GM19372 (cell line): ENCODE data around the gene FOXK2.
"Not testable (repeated sequence)": the region's sequence is repeated elsewhere in the genome, so short reads cannot be mapped to it uniquely, and the experiment has no call there.

Source experiments
- ATAC-seq: cut with Tn5 transposase; IDR thresholded peaks from one replicate; pipeline ENCODE4 v1.9.1; 2021; ENCODE audit warnings: mild to moderate bottlenecking, low read depth, moderate library complexity; ENCODE audit not compliant: unreplicated experiment

FOXK2 gene

GRCh38 chr17:82494236-82495055, 25.1 kb upstream of the FOXK2 start:
- no peak for ATAC-seq

GRCh38 chr17:82495844-82496528, 23.5 kb upstream of the FOXK2 start:
- ATAC-seq = no peak

DNA sequence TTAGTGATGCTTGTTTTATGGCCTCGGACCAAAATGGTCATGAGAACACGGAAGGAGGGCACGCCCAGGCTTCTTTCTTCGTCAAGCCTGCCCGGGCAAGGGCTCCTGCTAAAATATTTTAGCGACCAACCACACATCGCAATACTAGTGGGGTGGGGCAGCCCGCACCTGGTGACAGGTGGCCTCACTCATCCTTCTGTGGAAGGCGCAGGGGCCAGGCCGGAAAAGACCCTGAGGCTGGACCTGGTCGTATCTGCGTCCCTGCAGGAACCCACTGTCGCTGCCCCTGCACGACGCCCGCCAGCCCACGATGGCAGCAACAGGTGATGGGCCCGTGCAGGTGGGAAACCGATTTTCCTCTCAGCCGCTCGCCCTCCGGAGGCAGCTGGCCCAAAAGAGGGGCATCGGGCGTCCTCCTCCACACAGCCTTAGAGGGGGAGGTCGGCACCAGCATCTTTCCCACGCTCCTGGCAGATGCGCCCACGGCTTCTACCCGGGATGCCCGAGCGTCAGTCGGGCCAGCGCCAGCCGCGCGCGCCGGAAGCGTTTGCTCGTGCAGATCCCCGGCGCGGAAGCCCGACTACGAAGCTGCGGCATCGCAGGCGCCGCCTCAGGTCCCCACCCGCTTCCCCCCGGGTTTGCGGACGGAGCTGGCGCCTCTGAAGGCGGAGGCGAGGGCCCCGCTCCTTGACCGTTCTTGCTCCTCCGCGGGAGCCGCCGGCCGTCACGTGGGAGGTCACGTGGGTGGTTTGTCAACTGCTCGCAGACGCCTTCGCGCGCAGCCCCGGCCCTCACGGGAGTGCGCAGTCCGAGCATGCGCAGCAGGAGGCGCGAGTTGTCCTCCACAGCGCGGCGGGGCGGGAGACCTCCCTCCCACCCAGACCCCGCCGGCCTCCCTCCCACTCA, 22.8 kb upstream of the FOXK2 start:
- peak; percentile 61 for ATAC-seq

DNA sequence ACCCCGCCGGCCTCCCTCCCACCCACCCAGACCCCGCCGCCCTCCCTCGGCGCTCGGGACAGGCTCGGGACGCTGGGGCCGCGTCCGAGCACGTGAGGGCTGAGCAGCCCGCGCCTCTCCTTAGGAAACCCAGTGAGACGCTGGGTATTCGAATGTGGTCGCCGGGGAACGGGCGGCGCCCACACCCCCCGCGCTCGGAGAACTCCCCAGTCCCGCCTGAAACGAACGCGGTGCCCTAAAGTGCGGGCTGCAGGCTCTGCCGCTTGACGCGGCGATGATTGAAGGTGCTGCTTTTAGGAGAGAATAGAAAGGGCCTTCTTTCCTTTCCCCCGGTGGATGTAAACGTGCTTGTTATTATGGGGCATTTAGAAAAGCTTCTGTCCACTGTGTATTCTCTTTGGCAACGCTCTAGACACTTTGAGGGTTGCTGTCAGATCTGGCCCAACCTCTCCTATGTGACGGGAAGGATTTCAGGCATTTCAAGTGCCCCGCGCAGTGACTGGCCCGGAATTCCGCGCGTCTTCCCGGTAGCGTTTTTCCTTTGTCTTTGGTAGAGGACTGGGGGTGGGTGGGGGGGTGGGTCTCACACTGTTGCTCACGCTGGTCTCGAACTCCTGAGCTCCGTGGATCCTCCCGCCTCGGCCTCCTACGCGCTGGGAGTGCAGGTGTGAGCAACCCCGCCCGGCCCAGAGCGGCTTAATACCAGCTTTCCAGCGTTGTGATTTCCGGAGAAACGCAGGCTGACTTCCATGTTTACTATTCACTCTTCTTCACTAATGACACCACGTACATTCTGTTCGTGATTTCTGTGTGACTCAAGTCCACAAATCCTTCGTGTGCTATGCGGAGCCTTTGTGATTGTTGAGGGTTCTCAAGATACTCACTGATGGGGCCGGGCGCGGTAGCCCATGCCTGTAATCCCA, 21.8 kb upstream of the FOXK2 start:
- ATAC-seq = no peak

- ATAC-seq = no peak
Measured at GRCh38 chr17:82502207-82502606, 17.3 kb upstream of the FOXK2 start.

DNA sequence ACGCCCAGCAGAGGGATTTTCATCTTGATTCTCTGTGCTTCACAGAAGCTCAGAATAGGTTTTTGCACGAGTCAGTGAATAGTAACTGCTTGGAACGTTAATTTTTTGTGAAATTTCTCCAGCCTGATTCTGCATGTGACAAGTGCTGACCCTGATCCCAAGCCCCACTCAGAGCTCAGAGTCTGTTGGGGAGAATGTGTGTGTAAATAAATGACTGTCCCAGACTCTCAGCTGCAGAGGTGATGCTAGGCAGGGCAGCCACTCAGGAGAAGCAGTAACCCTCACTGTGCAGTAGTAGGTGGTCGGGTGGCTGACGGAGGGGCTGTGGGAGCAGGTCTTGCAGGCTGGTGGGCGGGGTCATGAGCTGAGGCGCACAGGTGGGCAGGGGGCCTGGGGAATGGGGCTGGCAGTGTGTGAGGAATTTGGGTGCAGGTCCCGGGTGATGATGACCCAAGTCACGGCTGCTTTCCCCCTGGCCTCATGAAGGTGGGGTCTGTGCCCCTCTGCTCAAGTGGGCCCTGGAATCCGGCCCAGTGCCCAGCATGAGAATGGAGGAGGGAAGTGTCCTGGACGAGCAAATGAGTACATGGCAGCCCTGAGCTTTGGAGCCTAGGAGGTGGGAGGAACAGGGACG, 16.3 kb upstream of the FOXK2 start:
- ATAC-seq = no peak

DNA sequence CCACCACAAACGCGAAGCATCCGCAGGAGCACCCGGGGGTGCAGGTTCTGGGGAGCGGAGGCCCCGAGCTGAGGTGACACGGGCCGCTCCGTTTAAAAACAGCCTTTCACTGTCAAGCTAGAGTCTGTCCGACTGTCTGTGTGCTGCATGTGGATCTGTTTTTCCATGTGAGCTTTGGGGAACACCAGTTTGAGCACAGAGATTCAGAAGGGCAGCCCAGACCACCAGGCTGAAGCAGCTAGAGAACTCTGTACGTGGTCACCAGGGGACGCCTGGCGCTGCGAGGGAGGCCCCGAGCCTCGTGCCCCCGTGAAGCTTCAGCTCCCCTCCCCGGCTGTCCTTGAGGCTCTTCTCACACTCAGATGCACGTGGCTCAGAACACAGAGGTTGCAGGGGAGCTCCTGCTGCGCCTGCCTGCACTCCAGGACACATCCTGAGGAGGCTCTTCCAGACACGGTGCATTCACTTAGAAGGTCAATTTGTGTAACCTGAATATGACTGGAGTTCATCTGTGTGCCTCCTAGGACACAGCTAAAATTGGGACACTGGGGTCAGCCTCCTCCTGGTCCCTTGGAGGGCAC, 15.7 kb upstream of the FOXK2 start:
- no peak for ATAC-seq

DNA sequence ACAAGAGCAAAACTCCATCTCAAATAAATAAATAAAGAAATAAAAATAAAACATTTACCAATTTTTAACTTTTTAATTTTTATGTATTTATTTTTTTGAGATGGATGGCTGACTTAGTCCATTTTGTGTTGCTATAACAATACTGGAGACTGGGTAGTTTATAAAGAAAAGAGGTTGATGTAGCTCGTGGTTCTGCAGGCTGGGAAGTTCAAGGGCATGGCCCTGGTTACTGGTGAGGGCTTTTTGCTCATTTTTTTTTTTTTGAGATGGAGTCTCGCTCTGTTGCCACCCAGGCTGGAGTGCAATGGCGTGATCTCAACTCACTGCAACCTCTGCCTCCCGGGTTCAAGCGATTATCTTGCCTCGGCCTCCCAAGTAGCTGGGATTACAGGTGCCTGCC, 14.2 kb upstream of the FOXK2 start:
- no peak for ATAC-seq

- ATAC-seq = peak; percentile 91
Measured at GRCh38 chr17:82506402-82506801, 13.1 kb upstream of the FOXK2 start.

GRCh38 chr17:82507631-82508175, 11.8 kb upstream of the FOXK2 start:
- ATAC-seq = no peak

GRCh38 chr17:82511642-82512041, 7.9 kb upstream of the FOXK2 start:
- ATAC-seq = not testable (repeated sequence)

DNA sequence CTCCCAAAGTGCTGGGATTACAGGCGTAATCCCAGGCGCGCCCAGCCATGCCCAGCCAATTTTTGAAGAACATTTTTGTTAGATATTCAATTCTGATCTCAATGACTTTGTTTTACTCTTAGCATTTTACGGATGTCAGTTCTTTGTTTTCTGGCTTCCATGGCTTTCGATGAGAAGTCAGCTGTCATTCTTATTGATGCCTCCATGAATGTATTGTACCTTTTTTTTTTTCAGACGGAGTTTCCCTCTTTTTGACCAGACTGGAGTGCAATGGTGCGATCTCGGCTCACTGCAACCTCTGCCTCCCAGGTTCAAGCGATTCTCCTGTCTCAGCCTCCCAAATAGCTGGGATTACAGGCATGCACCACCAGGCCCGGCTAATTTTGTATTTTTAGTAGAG, 5.7 kb upstream of the FOXK2 start:
- ATAC-seq = not testable (repeated sequence)

DNA sequence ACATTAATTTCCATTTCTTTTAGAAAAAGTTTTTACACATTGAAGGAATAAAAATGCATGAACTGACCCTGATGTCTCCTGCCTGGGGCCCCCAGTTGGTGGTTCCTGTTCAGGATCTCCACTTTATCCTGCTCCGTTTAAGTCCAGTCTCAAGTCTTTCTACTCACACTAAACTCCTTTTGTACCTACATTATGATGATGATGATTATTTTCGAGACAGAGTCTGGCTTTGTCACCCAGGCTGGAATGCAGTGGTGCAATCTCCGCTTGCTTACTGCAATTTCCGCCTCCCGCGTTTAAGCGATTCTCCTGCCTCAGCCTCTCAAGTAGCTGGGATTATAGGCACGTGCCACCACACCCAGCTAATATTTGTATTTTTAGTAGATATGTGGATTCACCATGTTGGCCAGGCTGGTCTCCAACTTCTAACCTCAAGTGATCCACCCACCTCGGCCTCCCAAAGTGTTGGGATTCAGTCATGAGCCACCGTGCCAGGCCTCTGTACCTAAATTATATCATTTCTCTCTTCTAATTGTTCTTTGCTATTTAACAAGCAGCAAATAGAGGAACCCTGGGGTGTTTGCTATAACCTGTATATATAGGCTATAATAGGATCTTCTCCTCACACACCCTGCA, 2.2 kb upstream of the FOXK2 start:
- no peak for ATAC-seq

- ATAC-seq = no peak
Measured at GRCh38 chr17:82519971-82520903, 705 bp downstream of the FOXK2 start.

- ATAC-seq = no peak
Measured at GRCh38 chr17:82524540-82524939, 5.0 kb downstream of the FOXK2 start.

DNA sequence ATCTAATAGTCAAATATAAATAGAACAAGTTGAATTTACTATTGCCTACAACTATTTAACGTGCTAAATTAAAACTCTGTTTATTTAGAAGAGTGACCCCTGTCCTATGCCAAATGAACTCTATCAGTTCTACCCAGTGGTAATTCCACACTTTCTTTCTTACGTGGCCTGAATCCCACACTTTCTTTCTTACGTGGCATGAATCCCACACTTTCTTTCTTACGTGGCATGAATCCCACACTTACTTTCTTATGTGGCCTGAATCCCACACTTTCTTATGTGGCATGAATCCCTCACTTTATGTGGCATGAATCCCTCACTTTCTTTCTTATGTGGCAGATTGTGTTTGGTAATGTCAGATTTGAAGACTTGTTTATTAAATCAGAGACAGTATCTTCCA, 6.2 kb downstream of the FOXK2 start:
- no peak for ATAC-seq

DNA sequence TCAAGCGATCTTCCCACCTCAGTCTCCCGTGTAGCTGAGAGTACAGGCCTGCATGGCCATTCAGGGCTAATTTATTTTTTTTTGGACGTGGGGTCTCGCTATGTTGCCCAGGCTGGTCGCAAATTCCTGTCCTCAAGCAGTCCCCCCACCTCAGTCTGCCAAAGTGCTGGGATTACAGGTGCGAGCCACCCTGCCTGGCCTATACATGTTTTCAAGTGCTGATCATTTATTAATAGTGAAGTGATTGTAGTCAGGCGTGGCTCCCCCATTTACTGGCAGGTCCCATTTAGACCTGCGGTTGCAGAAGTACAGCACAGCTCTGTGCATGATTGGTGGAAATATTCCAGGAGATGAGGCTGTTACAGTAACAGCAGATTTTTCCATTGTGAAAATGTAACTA, 8.4 kb downstream of the FOXK2 start:
- ATAC-seq = no peak
